ENCODE measurements around the gene KIAA0513.

KIAA0513 gene

DNA sequence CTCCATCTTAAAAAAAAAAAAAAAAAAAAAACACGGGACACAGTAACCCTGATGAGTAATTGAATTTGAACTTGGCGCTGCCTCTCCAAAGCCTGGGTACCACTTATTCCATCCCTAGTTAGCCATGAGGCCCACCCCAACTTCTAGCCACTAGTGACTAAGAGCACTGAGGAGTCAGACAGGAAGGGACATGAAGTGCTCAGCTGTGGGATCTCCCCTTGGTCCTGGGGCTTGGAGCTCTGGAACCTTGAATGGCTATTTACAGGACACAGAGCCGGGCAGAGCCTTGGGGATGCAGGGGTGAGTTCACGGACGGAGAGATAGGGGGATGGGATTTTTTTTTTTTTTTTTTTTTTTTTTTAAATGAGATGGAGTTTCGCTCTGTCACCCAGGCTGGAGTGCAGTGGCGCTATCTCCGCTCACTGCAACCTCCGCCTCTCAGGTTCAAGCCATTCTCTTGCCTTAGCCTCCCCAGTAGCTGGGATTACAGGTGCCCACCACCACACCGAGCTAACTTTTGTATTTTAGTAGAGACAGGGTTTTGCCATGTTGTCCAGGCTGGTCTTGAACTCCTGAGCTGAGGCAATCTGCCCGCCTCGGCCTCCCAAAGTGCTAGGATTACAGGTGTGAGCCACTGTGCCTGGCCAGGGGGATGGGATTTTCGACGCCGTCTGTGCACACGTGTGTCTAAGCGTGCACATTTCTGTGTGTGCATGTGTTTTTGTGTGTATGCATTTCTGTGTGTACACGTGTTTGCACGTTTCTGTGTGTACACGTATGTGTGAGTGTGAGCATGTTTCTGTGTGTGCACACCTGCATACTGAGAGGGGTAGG, 105.1 kb downstream of the KIAA0513 start:
- no peak overlapping the region for H2AFZ ChIP-seq (ENCODE audit: low read depth, low read length)
- H3K4me1 ChIP-seq (ENCODE audit: insufficient read depth, low read length) = peaks cover 25% of the 10 kb centered on the region
- H3K4me3 ChIP-seq (ENCODE audit: low read length) = no peak overlapping the region
- no peaks in the 10 kb centered on the region for H3K36me3 ChIP-seq (ENCODE audit: insufficient read depth, low read length)
- no peaks in the 10 kb centered on the region for H3K9me3 ChIP-seq (ENCODE audit: low read length)
- H3K27me3 ChIP-seq (ENCODE audit: insufficient read depth, low read length) = no peaks in the 10 kb centered on the region

DNA sequence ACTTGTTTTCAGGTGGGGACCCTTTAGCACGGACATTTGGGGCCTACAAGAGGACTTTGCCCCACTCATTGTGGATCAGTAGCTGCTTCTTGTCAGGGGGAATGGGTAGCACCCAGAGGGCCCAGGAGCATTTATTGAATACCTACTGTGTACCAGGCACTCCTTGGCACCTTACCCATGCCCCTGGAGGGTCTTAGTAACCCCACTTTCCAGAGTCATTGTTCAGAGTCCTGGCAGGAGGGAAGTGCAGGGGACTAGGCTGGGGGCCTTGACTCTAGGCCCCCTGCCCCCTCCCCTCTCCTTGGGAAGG, 105.7 kb downstream of the KIAA0513 start:
- Histone ChIP-seq H2AFZ (ENCODE audit: low read depth, low read length) (no peak overlapping the region), H3K36me3 (ENCODE audit: insufficient read depth, low read length) (no peaks in the 10 kb centered on the region), H3K4me3 (ENCODE audit: low read length) (no peak overlapping the region), H3K4me1 (ENCODE audit: insufficient read depth, low read length) (peaks cover 29% of the 10 kb centered on the region), H3K9me3 (ENCODE audit: low read length) (no peaks in the 10 kb centered on the region), H3K27me3 (ENCODE audit: insufficient read depth, low read length) (no peaks in the 10 kb centered on the region)

DNA sequence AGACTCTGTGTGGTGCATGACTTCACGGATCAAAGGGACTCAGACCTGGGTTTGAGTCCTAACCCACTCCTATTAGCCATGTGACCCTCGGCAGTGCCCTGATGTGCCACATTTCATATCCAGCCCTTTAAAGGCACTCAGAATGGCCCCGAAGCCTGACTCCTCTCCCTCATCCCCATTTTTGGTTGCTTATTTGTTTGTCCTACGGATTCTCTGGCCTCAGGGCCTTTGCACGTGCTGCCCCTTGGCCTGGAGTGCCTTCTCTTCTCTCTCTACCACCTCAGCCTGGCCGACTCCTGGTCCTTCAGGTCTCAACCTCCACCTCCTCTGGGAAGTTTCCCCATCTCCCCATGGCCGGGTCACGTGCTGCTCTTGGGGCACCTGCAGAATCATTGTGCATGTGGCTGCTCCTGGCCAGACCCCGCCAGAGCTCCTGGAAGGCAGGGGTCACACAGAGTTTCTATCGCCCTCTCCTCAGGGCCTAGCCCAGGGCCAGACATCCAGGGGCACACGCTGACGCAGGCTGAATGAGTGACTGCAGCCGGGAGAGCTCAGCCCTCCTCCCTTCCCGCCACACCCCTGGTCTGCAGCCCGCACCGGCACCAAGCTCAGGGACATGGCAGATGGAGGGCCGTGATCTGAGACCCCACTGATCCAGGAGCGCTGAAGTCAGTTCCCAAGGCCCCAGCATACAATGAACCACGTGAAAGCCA, 106.6 kb downstream of the KIAA0513 start:
- Histone ChIP-seq H3K4me1 (ENCODE audit: insufficient read depth, low read length) (peaks cover 29% of the 10 kb centered on the region), H2AFZ (ENCODE audit: low read depth, low read length) (no peak overlapping the region), H3K27me3 (ENCODE audit: insufficient read depth, low read length) (no peaks in the 10 kb centered on the region), H3K4me3 (ENCODE audit: low read length) (no peak overlapping the region), H3K9me3 (ENCODE audit: low read length) (no peaks in the 10 kb centered on the region), H3K36me3 (ENCODE audit: insufficient read depth, low read length) (no peaks in the 10 kb centered on the region)

GRCh38 chr16:85134789-85135142, 107.2 kb downstream of the KIAA0513 start:
- Histone ChIP-seq H3K9me3 (ENCODE audit: low read length) (no peaks in the 10 kb centered on the region), H3K4me1 (ENCODE audit: insufficient read depth, low read length) (peaks cover 28% of the 10 kb centered on the region)

DNA sequence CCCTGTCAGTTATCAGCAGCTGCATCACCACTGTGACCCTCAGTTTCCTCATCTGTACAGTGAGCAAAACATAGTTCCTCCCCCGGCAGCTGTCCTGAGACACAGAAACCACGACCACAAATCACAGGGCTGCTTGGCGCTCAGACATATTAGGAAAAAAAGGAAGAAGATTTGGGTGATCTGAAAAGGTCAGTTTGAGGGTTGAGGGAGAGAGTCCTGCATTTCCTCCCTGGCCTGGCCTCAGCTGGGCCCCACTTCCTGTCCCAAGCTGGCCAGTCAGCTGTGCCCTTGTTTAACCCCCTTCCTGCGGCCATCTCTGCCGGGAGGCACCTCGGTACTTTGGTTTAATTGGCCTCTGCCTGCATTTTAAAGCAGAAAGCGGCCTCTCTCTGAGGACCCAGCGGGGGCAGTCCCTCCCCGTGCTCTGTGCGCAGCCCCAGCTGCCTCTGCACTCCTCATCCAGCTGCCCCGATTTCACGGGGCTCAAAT, 108.7 kb downstream of the KIAA0513 start:
- Histone ChIP-seq H3K4me1 (ENCODE audit: insufficient read depth, low read length) (peaks cover 16% of the 10 kb centered on the region), H2AFZ (ENCODE audit: low read depth, low read length) (no peak overlapping the region), H3K9me3 (ENCODE audit: low read length) (no peaks in the 10 kb centered on the region), H3K36me3 (ENCODE audit: insufficient read depth, low read length) (no peaks in the 10 kb centered on the region), H3K4me3 (ENCODE audit: low read length) (no peak overlapping the region), H3K27me3 (ENCODE audit: insufficient read depth, low read length) (no peaks in the 10 kb centered on the region)

More at GRCh38 chr16:85134789-85135142, 107.2 kb downstream of the KIAA0513 start:
- no peaks in the 10 kb centered on the region for H3K36me3 ChIP-seq (ENCODE audit: insufficient read depth, low read length)
- no peak overlapping the region for H3K4me3 ChIP-seq (ENCODE audit: low read length)
- no peak overlapping the region for H2AFZ ChIP-seq (ENCODE audit: low read depth, low read length)
- no peaks in the 10 kb centered on the region for H3K27me3 ChIP-seq (ENCODE audit: insufficient read depth, low read length)

- peaks cover 16% of the 10 kb centered on the region for H3K4me1 ChIP-seq (ENCODE audit: insufficient read depth, low read length)
- no peaks in the 10 kb centered on the region for H3K36me3 ChIP-seq (ENCODE audit: insufficient read depth, low read length)
- no peak overlapping the region for H2AFZ ChIP-seq (ENCODE audit: low read depth, low read length)
- no peaks in the 10 kb centered on the region for H3K27me3 ChIP-seq (ENCODE audit: insufficient read depth, low read length)
- H3K4me3 ChIP-seq (ENCODE audit: low read length) = no peak overlapping the region
- H3K9me3 ChIP-seq (ENCODE audit: low read length) = no peaks in the 10 kb centered on the region
These were observed 109.2 kb downstream of the KIAA0513 start for GRCh38 chr16:85136702-85137322.

GRCh38 chr16:85137323-85138072, 109.9 kb downstream of the KIAA0513 start:
- H3K27me3 ChIP-seq (ENCODE audit: insufficient read depth, low read length) = no peaks in the 10 kb centered on the region
- no peaks in the 10 kb centered on the region for H3K9me3 ChIP-seq (ENCODE audit: low read length)
- no peak overlapping the region for H3K4me3 ChIP-seq (ENCODE audit: low read length)
- H3K36me3 ChIP-seq (ENCODE audit: insufficient read depth, low read length) = no peaks in the 10 kb centered on the region
- peaks cover 20% of the 10 kb centered on the region for H3K4me1 ChIP-seq (ENCODE audit: insufficient read depth, low read length)
- H2AFZ ChIP-seq (ENCODE audit: low read depth, low read length) = no peak overlapping the region

DNA sequence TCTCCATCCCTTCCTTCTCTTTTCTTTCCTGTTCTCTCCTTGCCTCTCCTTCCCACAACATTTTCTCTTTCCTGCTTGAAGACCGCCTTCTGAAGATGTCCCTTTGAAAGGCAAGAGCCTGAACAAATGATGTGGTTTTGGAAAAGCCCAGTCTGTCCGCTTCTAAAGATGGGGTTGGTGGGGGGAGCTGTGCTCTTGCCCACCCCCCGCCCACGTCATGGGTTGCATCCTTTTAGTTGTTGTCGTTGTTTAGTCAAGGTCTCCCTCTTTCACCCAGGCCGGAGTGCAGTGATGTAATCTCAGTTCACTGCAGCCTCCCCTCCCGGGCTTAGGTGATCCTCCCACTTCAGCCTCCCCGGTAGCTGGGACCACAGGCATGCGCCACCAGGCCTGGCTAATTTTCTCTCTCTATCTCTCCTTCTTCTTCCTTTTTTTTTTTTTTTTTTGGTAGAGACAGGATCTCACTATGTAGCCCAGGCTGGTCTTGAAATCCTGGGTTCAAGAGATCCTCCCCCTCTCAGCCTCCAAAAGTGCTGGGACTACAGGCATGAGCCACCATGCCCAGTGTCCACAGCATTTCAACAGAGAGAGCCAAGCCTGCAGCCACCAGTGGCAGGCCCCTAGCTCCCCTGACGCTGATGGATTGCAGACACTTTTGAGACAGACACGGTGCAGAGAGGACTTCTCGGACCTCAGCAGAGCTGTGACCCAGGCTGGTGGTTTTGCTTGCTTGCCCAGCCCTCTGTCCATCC, 110.7 kb downstream of the KIAA0513 start:
- Histone ChIP-seq H3K27me3 (ENCODE audit: insufficient read depth, low read length) (no peaks in the 10 kb centered on the region), H3K9me3 (ENCODE audit: low read length) (no peaks in the 10 kb centered on the region), H3K36me3 (ENCODE audit: insufficient read depth, low read length) (no peaks in the 10 kb centered on the region), H2AFZ (ENCODE audit: low read depth, low read length) (no peak overlapping the region), H3K4me3 (ENCODE audit: low read length) (no peak overlapping the region), H3K4me1 (ENCODE audit: insufficient read depth, low read length) (peaks cover 26% of the 10 kb centered on the region)

DNA sequence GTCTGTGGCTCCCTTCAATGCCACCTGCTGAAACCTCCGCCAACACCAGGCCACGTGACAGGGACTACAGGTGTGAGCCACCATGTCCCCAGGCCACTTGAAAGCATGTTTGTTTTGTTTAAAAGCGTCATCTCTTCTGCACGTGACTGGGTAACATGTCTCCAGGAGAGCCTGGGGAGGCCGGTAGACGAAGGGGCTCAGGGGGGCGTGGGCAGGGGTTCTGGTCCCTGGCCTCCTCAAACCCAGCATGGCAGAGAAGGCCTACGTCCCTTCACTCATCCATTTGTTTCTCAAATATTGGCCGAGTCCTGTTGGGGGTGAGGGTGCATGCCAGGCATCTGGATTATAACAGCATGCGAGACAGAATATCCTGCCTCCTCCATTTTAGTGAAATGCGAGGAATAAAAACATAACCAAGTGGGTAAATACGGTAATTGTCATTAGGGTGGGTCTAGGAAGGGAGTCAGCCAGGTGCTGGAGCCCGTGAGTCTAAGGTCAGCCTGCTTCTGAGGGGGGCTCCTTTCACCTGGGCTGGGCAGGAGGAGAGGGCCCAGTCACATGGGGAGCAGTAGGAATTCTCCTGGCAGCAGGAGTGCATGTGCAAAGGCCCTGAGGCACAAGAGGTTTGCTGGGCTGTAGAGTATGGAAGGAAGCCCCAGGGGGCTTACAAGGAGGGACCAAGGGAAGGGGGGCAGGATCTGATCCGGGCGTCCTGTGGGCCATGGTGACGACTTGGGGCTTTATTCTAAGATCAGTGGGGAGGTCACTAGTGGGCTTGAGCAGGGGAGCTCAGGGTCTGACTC, 111.4 kb downstream of the KIAA0513 start:
- no peaks in the 10 kb centered on the region for H3K9me3 ChIP-seq (ENCODE audit: low read length)
- H3K4me1 ChIP-seq (ENCODE audit: insufficient read depth, low read length) = peaks cover 26% of the 10 kb centered on the region
- no peak overlapping the region for H3K4me3 ChIP-seq (ENCODE audit: low read length)
- H2AFZ ChIP-seq (ENCODE audit: low read depth, low read length) = no peak overlapping the region
- no peaks in the 10 kb centered on the region for H3K36me3 ChIP-seq (ENCODE audit: insufficient read depth, low read length)
- no peaks in the 10 kb centered on the region for H3K27me3 ChIP-seq (ENCODE audit: insufficient read depth, low read length)

DNA sequence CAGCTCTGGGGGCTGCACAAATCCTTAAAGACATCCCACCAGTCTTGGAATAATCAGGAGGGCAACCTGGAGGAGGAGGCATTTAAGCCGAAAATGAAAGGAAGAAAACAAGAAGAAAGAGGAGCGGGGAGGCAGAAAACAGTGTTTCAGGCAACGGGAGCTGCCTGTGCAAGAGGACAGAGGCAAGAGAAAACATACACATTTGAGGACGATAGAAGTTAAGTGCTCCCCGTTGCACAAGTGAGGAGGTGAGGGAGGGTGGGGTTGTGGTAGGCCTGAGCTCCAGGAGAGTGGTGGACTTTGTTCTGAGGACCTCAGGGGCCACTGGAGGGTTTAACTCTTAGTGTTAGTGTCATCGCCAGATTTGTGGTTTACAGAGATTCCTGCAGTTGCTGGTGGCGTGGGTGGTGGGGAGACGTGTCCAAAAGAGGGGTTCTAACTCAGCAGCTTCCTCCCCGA, 112.3 kb downstream of the KIAA0513 start:
- Histone ChIP-seq H2AFZ (ENCODE audit: low read depth, low read length) (no peak overlapping the region), H3K36me3 (ENCODE audit: insufficient read depth, low read length) (no peaks in the 10 kb centered on the region), H3K4me3 (ENCODE audit: low read length) (no peak overlapping the region), H3K9me3 (ENCODE audit: low read length) (peaks cover 2% of the 10 kb centered on the region), H3K27me3 (ENCODE audit: insufficient read depth, low read length) (no peaks in the 10 kb centered on the region), H3K4me1 (ENCODE audit: insufficient read depth, low read length) (peaks cover 26% of the 10 kb centered on the region)

DNA sequence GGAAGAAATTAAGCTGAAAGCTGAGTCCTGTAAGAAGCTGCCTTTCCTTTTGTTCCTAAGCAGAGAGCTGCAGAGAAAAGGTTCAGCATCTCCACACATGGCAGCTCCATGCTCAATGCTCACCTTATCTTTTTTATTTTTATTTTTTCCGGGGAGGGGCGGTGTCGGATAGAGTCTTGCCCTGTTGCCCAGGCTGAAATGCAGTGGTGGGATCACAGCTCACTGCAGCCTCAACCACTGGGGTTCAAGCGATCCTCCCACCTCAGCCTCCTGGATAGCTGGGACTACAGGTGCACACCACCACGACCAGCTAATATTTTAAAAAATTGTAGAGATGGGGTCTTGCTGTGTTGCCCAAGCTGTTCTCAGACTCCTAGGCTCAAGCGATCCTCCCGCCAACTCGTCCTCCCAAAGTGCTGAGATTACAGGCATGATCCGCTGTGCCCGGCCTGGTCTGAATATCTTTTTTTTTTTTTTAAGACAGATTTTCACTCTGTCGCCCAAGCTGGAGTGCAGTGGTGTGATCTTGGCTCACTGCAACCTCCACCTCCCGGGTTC, 112.9 kb downstream of the KIAA0513 start:
- peaks cover 2% of the 10 kb centered on the region for H3K9me3 ChIP-seq (ENCODE audit: low read length)
- no peak overlapping the region for H3K4me3 ChIP-seq (ENCODE audit: low read length)
- H2AFZ ChIP-seq (ENCODE audit: low read depth, low read length) = no peak overlapping the region
- H3K36me3 ChIP-seq (ENCODE audit: insufficient read depth, low read length) = no peaks in the 10 kb centered on the region
- no peaks in the 10 kb centered on the region for H3K27me3 ChIP-seq (ENCODE audit: insufficient read depth, low read length)
- H3K4me1 ChIP-seq (ENCODE audit: insufficient read depth, low read length) = peaks cover 26% of the 10 kb centered on the region

Data from neuron (in vitro differentiated cells).